Right ventricle myocardium superior (tissue), 1 donor: Measurements from ENCODE around the gene TUBGCP5. TPM values are rescaled to one million over a fixed set of nuclear protein-coding genes. Genes with fewer than 3 reads are reported as not detected.
"Not testable (repeated sequence)": the region's sequence is repeated elsewhere in the genome, so short reads cannot be mapped to it uniquely, and the experiment has no call there.

Experiments
- ATAC-seq: fragments of 200-7000 bp; cut with Tn5 transposase; one replicate; pipeline ENCODE4 v1.9.1; 2020; ENCODE audit warnings: mild to moderate bottlenecking; ENCODE audit not compliant: poor library complexity
- DNase-seq: peaks from one replicate; pipeline ENCODE4 v3.0.0-alpha.2; 2020
- intact Hi-C: fragments of 100-400 bp; cut with DNase I; formaldehyde crosslinking; loops from one replicate; pipeline ENCODE4 v1.11.2; 2022
- total RNA-seq: library from RNA; stranded (reverse); fragmentation: NEBNext Ultra II Directional; extraction: Animal tissue kit (Norgen Biotek cat#: 25700); gene quantifications from one replicate; pipeline ENCODE4 v1.2.1, GENCODE V29; 2021
- donor health status: DM: no; HTN: yes; CAD: no; lungs with severe emphysema.

TUBGCP5 gene
- total RNA-seq, 1 donor from 2014 or later, result 11.3 TPM

- DNase-seq, ATAC-seq, intact Hi-C loops: not testable (repeated sequence)
These were observed 9.4 kb upstream of the TUBGCP5 start for GRCh38 chr15:23048572-23049282.

- ATAC-seq, intact Hi-C loops, DNase-seq: not testable (repeated sequence)
These were observed 4.6 kb upstream of the TUBGCP5 start for GRCh38 chr15:23043987-23044386.

GRCh38 chr15:23043535-23043934 lies 4.2 kb upstream of the TUBGCP5 start:
- DNase-seq, ATAC-seq, intact Hi-C loops: not testable (repeated sequence)

- DNase-seq, ATAC-seq, intact Hi-C loops: not testable (repeated sequence)
These were observed 2.4 kb upstream of the TUBGCP5 start for GRCh38 chr15:23041736-23042135.

GRCh38 chr15:23039917-23040281 lies 530 bp upstream of the TUBGCP5 start:
- peak; percentile 52 for DNase-seq
- intact Hi-C loops, result no loop called here
- peak; percentile 35 for ATAC-seq

GRCh38 chr15:23038726-23039142 lies 635 bp downstream of the TUBGCP5 start:
- peak; percentile 9 for ATAC-seq
- DNase-seq, result no peak
- intact Hi-C loops, result no loop called here

- intact Hi-C loops, result no loop called here
- ATAC-seq (no peak), DNase-seq (no peak)
These were observed 3.3 kb downstream of the TUBGCP5 start for GRCh38 chr15:23035964-23036566.

- intact Hi-C loops, result no loop called here
- DNase-seq (no peak), ATAC-seq (no peak)
These were observed 5.4 kb downstream of the TUBGCP5 start for GRCh38 chr15:23033979-23034378.

- no peak for ATAC-seq
- DNase-seq, result no peak
These were observed 13.2 kb downstream of the TUBGCP5 start for GRCh38 chr15:23026218-23026617.

GRCh38 chr15:23022156-23022555 lies 17.2 kb downstream of the TUBGCP5 start:
- DNase-seq, result no peak
- ATAC-seq, result no peak
- intact Hi-C loops, result no loop called here

More at GRCh38 chr15:23026218-23026617, 13.2 kb downstream of the TUBGCP5 start:
- intact Hi-C loops, result no loop called here

GRCh38 chr15:23014394-23015000 lies 24.9 kb downstream of the TUBGCP5 start:
- no peak for ATAC-seq
- DNase-seq, result no peak
- intact Hi-C loops, result no loop called here

- intact Hi-C loops, result no loop called here
- ATAC-seq (no peak), DNase-seq (no peak)
These were observed 25.7 kb downstream of the TUBGCP5 start for GRCh38 chr15:23013681-23014080.

GRCh38 chr15:23012616-23013015 lies 26.8 kb downstream of the TUBGCP5 start:
- intact Hi-C loops, result not testable (repeated sequence)

GRCh38 chr15:23003736-23004135 lies 35.6 kb downstream of the TUBGCP5 start:
- no peak for ATAC-seq

More at GRCh38 chr15:23012616-23013015, 26.8 kb downstream of the TUBGCP5 start:
- not testable (repeated sequence) for DNase-seq, ATAC-seq

GRCh38 chr15:23002920-23003319 lies 36.4 kb downstream of the TUBGCP5 start:
- ATAC-seq, result peak; percentile 79
- intact Hi-C loops, result no loop called here
- DNase-seq, result no peak

More at GRCh38 chr15:23003736-23004135, 35.6 kb downstream of the TUBGCP5 start:
- intact Hi-C loops, result no loop called here
- DNase-seq, result no peak

GRCh38 chr15:22995795-22996194 lies 43.6 kb downstream of the TUBGCP5 start:
- intact Hi-C loops, result no loop called here
- ATAC-seq (no peak), DNase-seq (no peak)

- ATAC-seq (no peak), DNase-seq (no peak)
- intact Hi-C loops, result no loop called here
These were observed 47.4 kb downstream of the TUBGCP5 start for GRCh38 chr15:22992024-22992326.

- intact Hi-C loops, result no loop called here
- ATAC-seq (no peak), DNase-seq (no peak)
These were observed 49.5 kb downstream of the TUBGCP5 start for GRCh38 chr15:22989576-22990477.

GRCh38 chr15:22988811-22989210 lies 50.6 kb downstream of the TUBGCP5 start:
- no peak for ATAC-seq
- intact Hi-C loops, result no loop called here
- no peak for DNase-seq
